Retinal pigment epithelial cell (primary cell): Measurements from ENCODE around the gene PIGW.
"Not testable (repeated sequence)": the region's sequence is repeated elsewhere in the genome, so short reads cannot be mapped to it uniquely, and the experiment has no call there.

Experiments used
- DNase-seq: peaks from one replicate; pipeline ENCODE4 v3.0.0-alpha.2; 2010; ENCODE audit warnings: low read depth
- H3K4me3 ChIP-seq: 2 replicates; pipeline ENCODE4 v1.5.1; 2011; ENCODE audit warnings: mild to moderate bottlenecking, low read length, control low read depth, moderate library complexity
- TF ChIP-seq, protein P1 (sequence below): conservative IDR thresholded peaks from 2 replicates; pipeline ENCODE4 v1.5.1; 2011; ENCODE audit warnings: low read depth, low read length, control low read depth, inconsistent platforms

The PIGW gene

DNA sequence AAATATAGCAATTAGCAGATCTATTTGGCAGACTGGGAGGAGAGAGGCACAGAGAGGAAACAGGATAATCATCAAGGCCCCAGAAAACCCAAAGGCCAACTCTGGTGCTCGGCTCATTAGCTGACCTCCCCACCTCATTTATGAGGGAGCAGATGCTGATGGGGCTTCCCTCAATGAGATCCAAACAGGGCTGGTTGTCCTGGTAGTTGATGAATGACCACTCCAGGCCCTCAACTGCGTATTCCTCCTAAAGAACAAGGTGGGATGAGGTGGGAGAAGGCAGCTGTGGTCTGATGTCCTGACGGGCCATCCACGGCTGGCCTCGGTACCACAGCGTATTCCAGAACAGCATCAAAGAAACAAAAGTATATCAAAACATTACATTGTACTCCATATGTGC lies 27.5 kb upstream of the PIGW start:
- TF ChIP-seq, protein P1, sequence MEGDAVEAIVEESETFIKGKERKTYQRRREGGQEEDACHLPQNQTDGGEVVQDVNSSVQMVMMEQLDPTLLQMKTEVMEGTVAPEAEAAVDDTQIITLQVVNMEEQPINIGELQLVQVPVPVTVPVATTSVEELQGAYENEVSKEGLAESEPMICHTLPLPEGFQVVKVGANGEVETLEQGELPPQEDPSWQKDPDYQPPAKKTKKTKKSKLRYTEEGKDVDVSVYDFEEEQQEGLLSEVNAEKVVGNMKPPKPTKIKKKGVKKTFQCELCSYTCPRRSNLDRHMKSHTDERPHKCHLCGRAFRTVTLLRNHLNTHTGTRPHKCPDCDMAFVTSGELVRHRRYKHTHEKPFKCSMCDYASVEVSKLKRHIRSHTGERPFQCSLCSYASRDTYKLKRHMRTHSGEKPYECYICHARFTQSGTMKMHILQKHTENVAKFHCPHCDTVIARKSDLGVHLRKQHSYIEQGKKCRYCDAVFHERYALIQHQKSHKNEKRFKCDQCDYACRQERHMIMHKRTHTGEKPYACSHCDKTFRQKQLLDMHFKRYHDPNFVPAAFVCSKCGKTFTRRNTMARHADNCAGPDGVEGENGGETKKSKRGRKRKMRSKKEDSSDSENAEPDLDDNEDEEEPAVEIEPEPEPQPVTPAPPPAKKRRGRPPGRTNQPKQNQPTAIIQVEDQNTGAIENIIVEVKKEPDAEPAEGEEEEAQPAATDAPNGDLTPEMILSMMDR: no peak
- DNase-seq: no peak
- H3K4me3 ChIP-seq: no peak overlapping the region

DNA sequence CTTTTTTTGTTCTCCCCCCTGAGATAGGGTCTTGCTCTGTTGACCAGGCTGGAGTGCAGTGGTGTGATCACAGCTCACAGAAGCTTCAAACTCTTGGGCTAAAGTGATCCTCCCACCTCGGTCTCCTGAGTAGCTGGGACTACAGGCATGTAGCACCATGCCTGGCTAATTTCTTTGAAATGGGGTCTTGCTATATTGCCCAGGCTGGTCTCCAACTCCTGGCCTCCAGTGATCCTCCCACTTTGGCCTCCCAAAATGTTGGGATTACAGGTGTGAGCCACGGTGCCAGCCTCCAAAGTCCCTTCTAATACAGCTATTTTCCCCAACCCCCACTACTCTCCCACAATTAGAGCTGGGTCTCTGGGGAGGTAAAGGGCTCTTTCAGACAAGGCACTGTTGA lies 26.3 kb upstream of the PIGW start:
- not testable (repeated sequence) for DNase-seq, H3K4me3 ChIP-seq

DNA sequence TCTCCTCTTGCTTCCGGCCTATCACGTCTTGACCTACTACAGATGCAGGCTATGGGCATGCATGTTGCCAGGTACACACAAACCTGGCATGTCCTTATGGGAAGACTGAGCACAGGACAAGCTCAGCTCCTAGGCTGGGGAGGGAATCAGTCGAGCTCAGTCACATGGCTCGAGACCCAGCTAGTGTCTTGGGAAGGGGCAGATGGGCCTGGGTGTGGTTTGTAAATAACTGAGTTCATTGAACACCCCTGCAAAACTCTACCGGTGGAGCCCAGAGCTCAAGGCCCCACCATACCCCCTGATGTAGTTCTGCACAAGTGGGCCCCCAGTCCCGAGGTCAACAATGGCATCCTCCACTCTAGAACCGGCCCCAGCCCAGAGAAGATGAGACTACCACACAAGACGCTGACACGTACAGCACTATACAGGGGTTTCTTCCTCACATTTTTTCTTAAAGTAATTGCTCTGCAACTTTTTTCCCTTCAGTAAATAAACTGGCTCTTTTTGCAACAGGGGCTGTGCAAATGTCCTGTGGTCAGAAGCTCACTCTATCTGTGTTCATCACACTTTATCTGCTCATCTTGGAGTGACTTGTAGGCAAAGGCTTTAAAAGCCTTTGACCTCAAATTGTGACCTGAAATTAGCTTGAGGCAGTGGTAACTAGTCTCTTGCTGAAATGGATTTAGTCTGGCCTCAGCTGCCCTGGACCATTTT lies 25.4 kb upstream of the PIGW start:
- no peak for DNase-seq
- TF ChIP-seq, protein P1: no peak

DNA sequence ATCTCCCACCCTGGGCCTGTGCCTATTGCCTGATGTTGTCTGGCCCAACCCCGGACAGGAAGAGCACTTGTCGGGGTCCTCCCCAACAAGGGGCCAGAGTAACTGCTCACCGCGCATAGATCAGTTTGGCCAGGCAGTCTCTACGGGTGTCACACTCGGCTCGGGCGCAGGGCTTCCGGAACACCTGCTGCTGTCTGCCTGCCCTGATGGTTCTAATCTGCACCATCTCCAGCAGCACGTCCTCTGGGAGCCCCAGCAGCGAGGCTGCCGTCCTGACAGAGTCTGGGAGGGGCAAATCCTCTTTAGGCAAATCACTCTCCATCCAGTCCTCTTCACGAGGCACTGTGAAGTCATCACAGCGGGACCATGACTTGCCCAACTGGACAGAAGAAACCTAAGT lies 24.2 kb upstream of the PIGW start:
- TF ChIP-seq, protein P1: no peak
- DNase-seq: no peak
- H3K4me3 ChIP-seq: no peak overlapping the region

More for the DNA sequence above, 25.4 kb upstream of the PIGW start:
- H3K4me3 ChIP-seq: no peak overlapping the region

DNA sequence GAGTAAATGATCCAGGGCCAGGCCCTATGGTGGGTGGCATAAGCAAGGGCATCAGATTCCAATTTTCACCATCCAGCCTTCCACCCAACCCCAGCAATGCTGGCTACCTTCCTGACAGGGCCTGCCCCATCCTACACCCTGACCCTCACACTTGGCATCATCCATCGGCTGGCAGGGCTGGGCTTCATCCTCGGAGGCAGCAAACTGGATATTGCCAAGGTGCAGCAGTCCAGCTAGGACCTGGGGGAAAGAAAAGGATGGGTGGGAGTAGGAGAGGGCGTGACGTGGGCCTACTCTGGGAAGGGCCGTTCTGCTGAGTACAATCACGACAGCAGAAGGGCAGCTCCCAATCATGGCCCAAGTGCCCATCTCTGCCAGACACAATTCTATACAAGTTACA lies 23.6 kb upstream of the PIGW start:
- DNase-seq: no peak
- TF ChIP-seq, protein P1: no peak

DNA sequence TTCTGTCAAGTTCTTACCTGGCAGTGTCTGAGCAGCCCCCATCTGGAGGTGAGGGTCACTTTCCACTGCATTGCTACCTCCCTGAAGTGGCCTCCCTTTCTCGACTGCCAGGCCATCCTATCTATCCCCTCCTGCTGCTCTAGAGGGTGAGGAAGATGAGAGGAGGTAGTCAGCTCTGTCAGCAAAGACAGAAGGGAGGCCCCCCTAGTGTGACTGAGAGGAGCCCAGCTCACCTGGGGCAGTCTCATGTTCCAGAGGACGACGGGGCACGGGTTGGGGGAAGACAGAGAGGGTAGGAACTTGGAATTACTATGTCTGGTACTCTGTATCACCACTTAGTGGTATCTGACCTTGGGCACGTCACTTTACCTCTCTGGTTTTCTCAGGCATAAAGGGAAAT lies 22.1 kb upstream of the PIGW start:
- DNase-seq: no peak
- no peak overlapping the region for H3K4me3 ChIP-seq
- TF ChIP-seq, protein P1: no peak

More for the DNA sequence above, 23.6 kb upstream of the PIGW start:
- no peak overlapping the region for H3K4me3 ChIP-seq

DNA sequence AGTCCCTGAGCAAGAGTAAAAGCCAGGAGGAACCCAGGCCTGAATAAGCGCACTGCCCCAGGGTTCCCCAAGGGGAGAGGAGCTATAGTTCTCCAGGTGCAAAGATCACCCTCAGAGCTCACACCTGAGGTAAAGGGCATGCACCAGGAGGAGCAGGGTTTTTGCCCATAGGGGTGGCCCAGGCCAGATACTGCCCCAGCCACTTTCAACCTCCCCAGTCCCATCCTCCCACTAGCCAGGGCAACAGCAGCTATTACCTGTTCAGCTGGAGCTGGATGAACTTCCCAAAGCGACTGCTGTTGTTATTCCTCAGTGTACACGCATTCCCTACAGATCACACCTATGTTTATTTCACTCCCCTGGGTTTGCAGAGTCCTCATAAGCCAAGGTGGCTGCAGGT lies 19.9 kb upstream of the PIGW start:
- TF ChIP-seq, protein P1: no peak
- H3K4me3 ChIP-seq: no peak overlapping the region
- DNase-seq: no peak
